Measurements from ENCODE around the gene BICD1. TPM values are rescaled to one million over a fixed set of nuclear protein-coding genes. Genes with fewer than 3 reads are reported as not detected.

The BICD1 gene
- polyA plus RNA-seq, 1 experiment = 20.1 TPM

DNA sequence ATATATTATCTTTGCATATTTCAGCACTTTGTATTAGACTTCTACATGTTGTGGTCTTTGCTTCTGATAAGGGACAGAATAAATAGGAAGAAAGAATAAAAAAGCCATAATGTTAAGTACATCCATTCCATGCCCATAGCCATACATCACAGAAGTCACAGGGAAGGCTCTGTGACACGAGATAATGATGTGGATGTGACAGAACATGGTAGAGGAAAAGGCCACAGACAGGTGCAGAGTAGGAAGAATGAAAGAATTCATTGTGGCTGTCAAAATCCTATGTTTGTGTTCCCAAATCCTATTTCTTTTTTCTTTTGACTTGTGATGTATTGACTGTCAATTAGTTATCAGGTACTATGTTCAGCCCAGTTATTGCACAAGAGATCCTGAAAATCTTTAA, 38.4 kb downstream of the BICD1 start:
- TF ChIP-seq, protein P1, sequence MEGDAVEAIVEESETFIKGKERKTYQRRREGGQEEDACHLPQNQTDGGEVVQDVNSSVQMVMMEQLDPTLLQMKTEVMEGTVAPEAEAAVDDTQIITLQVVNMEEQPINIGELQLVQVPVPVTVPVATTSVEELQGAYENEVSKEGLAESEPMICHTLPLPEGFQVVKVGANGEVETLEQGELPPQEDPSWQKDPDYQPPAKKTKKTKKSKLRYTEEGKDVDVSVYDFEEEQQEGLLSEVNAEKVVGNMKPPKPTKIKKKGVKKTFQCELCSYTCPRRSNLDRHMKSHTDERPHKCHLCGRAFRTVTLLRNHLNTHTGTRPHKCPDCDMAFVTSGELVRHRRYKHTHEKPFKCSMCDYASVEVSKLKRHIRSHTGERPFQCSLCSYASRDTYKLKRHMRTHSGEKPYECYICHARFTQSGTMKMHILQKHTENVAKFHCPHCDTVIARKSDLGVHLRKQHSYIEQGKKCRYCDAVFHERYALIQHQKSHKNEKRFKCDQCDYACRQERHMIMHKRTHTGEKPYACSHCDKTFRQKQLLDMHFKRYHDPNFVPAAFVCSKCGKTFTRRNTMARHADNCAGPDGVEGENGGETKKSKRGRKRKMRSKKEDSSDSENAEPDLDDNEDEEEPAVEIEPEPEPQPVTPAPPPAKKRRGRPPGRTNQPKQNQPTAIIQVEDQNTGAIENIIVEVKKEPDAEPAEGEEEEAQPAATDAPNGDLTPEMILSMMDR (IDR thresholded peaks at IDR 0.05; ENCODE audit: low read depth, low read length) = no peak
- CTCF ChIA-PET = no interaction called here

DNA sequence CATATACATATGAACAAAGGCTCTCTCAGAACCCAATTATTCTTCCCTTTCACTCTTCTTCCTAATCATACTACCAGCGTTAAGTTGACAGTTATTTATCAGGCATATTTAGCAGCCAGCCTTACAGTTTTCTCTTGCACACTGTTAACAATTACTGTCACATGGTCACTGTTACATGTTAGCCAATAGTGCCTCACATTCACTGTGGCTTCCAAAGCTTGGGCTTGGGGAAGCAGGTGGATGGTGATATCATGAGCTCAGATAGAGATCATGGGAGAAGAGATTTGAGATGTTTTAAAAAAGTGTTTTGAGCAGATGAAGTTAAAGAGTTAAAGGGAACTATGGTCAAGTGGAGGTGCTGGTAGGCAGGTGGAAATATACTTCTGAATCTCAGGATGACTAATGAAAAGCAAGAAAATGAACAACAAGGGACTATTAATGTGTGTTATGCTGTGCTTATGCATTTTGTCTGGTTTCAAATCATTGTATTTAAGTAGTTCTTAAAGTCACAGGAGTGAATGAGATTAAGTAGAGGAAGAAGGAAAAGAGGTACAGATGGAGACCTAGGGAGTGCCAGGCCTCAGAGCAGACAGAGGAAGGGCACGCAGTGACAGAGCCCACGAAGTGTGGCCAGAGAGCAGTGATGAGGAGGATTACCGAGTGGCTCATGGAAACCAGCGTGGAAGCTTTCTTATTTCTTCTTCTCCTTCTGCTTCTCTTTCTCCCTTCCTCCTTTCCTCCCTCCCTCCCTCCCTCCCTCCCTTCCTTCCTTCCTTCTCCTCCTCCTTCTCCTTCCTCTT, 39.6 kb downstream of the BICD1 start:
- no peak for DNase-seq (ENCODE audit: low read depth, low spot score)
- CTCF ChIA-PET = interaction anchor here (0.7 kb wide), 1 partner anchor 37 kb away, joined by 11 read pairs; no protein-coding TSS in a partner anchor
- POLR2A ChIA-PET = no interaction called here
- H3K4me3 ChIP-seq (ENCODE audit: low read depth, low read length) = no peak overlapping the region
- H3K27ac ChIP-seq (ENCODE audit: low read depth, low read length) = no peak overlapping the region
- TF ChIP-seq, protein P1 (IDR thresholded peaks at IDR 0.05; ENCODE audit: low read depth, low read length) = no peak
- H3K27me3 ChIP-seq (ENCODE audit: control insufficient read depth, insufficient read depth, low read length) = no peaks in the 10 kb centered on the region
- H3K9me3 ChIP-seq (ENCODE audit: control insufficient read depth, insufficient read depth, low read length) = no peaks in the 10 kb centered on the region

More for the DNA sequence above, 38.4 kb downstream of the BICD1 start:
- POLR2A ChIA-PET = no interaction called here
- Histone ChIP-seq H3K27me3 (ENCODE audit: control insufficient read depth, insufficient read depth, low read length) (no peaks in the 10 kb centered on the region), H3K9me3 (ENCODE audit: control insufficient read depth, insufficient read depth, low read length) (no peaks in the 10 kb centered on the region), H3K27ac (ENCODE audit: low read depth, low read length) (no peak overlapping the region), H3K4me3 (ENCODE audit: low read depth, low read length) (no peak overlapping the region)
- DNase-seq (ENCODE audit: low read depth, low spot score) = no peak

DNA sequence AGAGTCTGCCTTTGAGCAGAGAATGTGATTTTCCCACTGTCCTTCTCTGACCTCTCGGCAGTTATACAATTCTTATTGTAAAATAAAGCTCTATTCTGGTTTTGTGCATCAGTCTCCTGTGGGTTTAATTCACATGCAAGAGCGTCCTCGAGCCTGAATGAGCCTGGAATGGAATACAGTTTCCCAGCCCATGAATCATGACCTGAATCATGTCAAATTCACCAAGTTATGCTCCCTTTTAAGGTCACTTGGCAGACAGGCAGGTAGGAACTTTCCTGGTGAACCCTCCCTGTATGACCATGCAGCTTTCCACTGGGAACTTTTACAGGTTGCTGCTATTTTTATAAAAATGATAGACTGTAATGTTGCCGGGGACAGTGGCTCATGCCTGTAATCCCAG, 41.7 kb downstream of the BICD1 start:
- ChIA-PET CTCF (no interaction called here), POLR2A (no interaction called here)
- no peak for DNase-seq (ENCODE audit: low read depth, low spot score)
- Histone ChIP-seq H3K9me3 (ENCODE audit: control insufficient read depth, insufficient read depth, low read length) (no peaks in the 10 kb centered on the region), H3K27me3 (ENCODE audit: control insufficient read depth, insufficient read depth, low read length) (no peaks in the 10 kb centered on the region), H3K27ac (ENCODE audit: low read depth, low read length) (no peak overlapping the region), H3K4me3 (ENCODE audit: low read depth, low read length) (no peak overlapping the region)
- TF ChIP-seq, protein P1 (IDR thresholded peaks at IDR 0.05; ENCODE audit: low read depth, low read length) = no peak

DNA sequence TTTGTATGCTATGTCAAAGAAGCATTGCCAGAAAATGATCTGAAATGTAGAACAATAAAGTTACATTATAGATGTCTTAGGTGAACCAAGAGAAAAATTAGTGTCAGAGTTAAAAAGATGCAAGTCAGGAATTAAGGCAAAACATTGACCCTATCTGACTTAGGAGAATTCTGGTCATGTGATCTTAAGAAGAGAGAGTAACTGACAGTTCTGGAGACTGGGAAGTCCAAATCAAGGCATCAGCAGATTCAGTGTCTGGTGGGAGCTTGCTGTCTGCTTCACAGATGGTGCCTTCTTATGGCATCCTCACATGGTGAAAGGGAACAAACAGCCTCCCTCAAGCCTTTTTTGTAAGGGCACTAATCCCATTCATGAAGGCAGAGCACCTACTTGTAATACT, 42.8 kb downstream of the BICD1 start:
- H3K27me3 ChIP-seq (ENCODE audit: control insufficient read depth, insufficient read depth, low read length) = no peaks in the 10 kb centered on the region
- TF ChIP-seq, protein P1 (IDR thresholded peaks at IDR 0.05; ENCODE audit: low read depth, low read length) = no peak
- ChIA-PET POLR2A (no interaction called here), CTCF (no interaction called here)
- DNase-seq (ENCODE audit: low read depth, low spot score) = no peak
- no peak overlapping the region for H3K4me3 ChIP-seq (ENCODE audit: low read depth, low read length)
- no peak overlapping the region for H3K27ac ChIP-seq (ENCODE audit: low read depth, low read length)
- H3K9me3 ChIP-seq (ENCODE audit: control insufficient read depth, insufficient read depth, low read length) = no peaks in the 10 kb centered on the region

DNA sequence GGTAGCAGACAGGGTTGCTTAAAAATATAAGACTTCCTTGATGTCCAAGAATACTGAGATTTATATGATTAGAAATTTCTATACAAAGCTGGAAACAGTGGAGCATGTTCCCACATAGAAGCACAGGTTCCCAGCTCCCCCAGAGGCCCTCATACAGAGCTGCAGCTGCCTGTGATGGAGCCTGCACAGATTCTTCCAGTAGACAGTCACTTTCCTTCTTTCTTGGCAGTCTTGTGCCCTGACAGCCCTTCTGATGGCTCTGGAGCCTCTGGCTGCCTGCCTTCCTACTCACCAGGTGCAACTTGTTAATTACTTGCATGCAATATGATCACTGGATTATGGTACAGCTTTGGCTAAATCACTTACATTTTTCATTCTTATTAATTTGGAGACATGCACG, 44.4 kb downstream of the BICD1 start:
- POLR2A ChIA-PET = no interaction called here
- no peak for DNase-seq (ENCODE audit: low read depth, low spot score)

More for the DNA sequence above, 44.4 kb downstream of the BICD1 start:
- Histone ChIP-seq H3K9me3 (ENCODE audit: control insufficient read depth, insufficient read depth, low read length) (no peaks in the 10 kb centered on the region), H3K27ac (ENCODE audit: low read depth, low read length) (no peak overlapping the region), H3K4me3 (ENCODE audit: low read depth, low read length) (no peak overlapping the region), H3K27me3 (ENCODE audit: control insufficient read depth, insufficient read depth, low read length) (no peaks in the 10 kb centered on the region)
- CTCF ChIA-PET = no interaction called here
- TF ChIP-seq, protein P1 (IDR thresholded peaks at IDR 0.05; ENCODE audit: low read depth, low read length) = 0 out of 2 replicates have a peak, but pooled peaks have one; percentile 5
